Nephron (organoid): ENCODE measurements around the gene PGM2L1.

Source experiments
- H3K27ac Mint-ChIP-seq, 3 experiments: 2 replicates each; pipeline ENCODE4 v1.8.0; 2020; ENCODE audit warnings: mixed read lengths in 3 of 3, mild to moderate bottlenecking in 2 of 3, moderate library complexity in 1 of 3
- H3K27me3 Mint-ChIP-seq: 2 replicates; pipeline ENCODE4 v1.8.0; 2021; ENCODE audit warnings: low read depth, mild to moderate bottlenecking, moderate library complexity, mixed read lengths
- H3K36me3 Mint-ChIP-seq: 2 replicates; pipeline ENCODE4 v1.8.0; 2020; ENCODE audit warnings: low read depth, mixed read lengths
- H3K4me1 Mint-ChIP-seq: 2 replicates; pipeline ENCODE4 v1.8.0; 2020; ENCODE audit warnings: mixed read lengths
- H3K4me3 Mint-ChIP-seq, 3 experiments: 2 replicates each; pipeline ENCODE4 v1.8.0; 2020; ENCODE audit warnings: mild to moderate bottlenecking in 3 of 3, mixed read lengths in 3 of 3, moderate library complexity in 2 of 3
- H3K9me3 Mint-ChIP-seq: 2 replicates; pipeline ENCODE4 v1.8.0; 2020; ENCODE audit warnings: mixed read lengths
- CTCF ChIP-seq, 3 experiments: fragments of 200-600 bp; sonication (generic); IDR thresholded peaks; one replicate each; pipeline ENCODE4 v1.5.0; 2021; ENCODE audit warnings: antibody characterized with exemption in 3 of 3; ENCODE audit not compliant: unreplicated experiment in 3 of 3

PGM2L1 gene

GRCh38 chr11:74442636-74443035 lies 44.4 kb upstream of the PGM2L1 start:
- no peaks in the 10 kb centered on the region for H3K36me3 Mint-ChIP-seq
- TF ChIP-seq CTCF (IDR thresholded peaks at IDR 0.05; ENCODE audit: unreplicated experiment in 3 of 3), result no peak
- no peaks in the 10 kb centered on the region for H3K9me3 Mint-ChIP-seq
- H3K27ac Mint-ChIP-seq, result peak overlapping the region in 1 of 3 experiments; percentile 42
- no peak overlapping the region for H3K4me3 Mint-ChIP-seq
- no peaks in the 10 kb centered on the region for H3K27me3 Mint-ChIP-seq
- H3K4me1 Mint-ChIP-seq, result peaks cover 38% of the 10 kb centered on the region

DNA sequence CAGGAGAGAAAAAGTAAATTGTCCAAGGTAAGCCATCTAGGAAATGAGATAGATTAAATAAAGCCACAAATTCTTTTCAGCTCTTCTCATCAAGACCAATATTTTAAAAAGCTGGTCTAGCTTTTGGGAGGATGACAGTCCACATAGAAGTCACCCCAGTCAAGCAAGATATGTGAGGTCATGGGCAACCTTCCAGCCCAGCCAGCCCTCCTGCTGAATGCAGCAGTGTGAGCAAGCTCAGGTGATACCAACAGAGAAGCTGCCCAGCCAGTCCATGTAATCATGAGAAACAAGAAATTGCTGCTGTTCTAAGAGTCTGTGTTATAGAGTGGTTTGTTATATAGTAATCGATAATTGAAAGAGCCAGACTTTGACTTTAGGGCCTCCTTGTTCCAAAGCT lies 40.4 kb upstream of the PGM2L1 start:
- Mint-ChIP-seq H3K4me1 (peaks cover 16% of the 10 kb centered on the region), H3K36me3 (no peaks in the 10 kb centered on the region), H3K27me3 (no peaks in the 10 kb centered on the region), H3K27ac (no peak overlapping the region), H3K4me3 (no peak overlapping the region), H3K9me3 (no peaks in the 10 kb centered on the region)
- TF ChIP-seq CTCF (IDR thresholded peaks at IDR 0.05; ENCODE audit: unreplicated experiment in 3 of 3), result no peak

GRCh38 chr11:74437441-74438042 lies 39.3 kb upstream of the PGM2L1 start:
- no peak for TF ChIP-seq CTCF (IDR thresholded peaks at IDR 0.05; ENCODE audit: unreplicated experiment in 3 of 3)
- Mint-ChIP-seq H3K36me3 (no peaks in the 10 kb centered on the region), H3K9me3 (no peaks in the 10 kb centered on the region), H3K4me1 (peaks cover 4% of the 10 kb centered on the region), H3K27me3 (no peaks in the 10 kb centered on the region), H3K4me3 (no peak overlapping the region), H3K27ac (no peak overlapping the region)

DNA sequence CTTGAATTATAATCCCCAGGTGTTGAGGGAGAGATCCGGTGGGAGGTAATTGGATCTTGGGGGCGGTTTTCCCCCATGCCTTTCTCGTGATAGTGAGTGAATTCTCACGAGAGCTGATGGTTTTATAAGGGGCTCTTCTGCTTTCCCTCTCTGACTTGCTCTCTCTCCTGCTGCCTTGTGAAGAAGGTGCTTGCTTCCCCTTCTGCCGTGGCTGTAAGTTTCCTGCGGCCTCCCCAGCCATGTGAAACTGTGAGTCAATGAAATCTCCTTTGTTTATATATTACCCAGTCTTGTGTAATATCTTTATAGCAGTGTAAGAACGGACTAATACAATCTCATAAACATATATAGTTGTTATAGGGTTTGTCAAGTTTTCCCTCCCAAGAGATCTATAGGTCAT lies 36.3 kb upstream of the PGM2L1 start:
- Mint-ChIP-seq H3K36me3 (no peaks in the 10 kb centered on the region), H3K4me3 (no peak overlapping the region), H3K4me1 (no peaks in the 10 kb centered on the region), H3K9me3 (no peaks in the 10 kb centered on the region), H3K27me3 (no peaks in the 10 kb centered on the region), H3K27ac (no peak overlapping the region)
- TF ChIP-seq CTCF (IDR thresholded peaks at IDR 0.05; ENCODE audit: unreplicated experiment in 3 of 3), result no peak

- H3K4me3 Mint-ChIP-seq, result no peak overlapping the region
- H3K4me1 Mint-ChIP-seq, result no peaks in the 10 kb centered on the region
- TF ChIP-seq CTCF (IDR thresholded peaks at IDR 0.05; ENCODE audit: unreplicated experiment in 3 of 3), result no peak
- H3K27me3 Mint-ChIP-seq, result peaks cover 5% of the 10 kb centered on the region
- no peaks in the 10 kb centered on the region for H3K36me3 Mint-ChIP-seq
- no peak overlapping the region for H3K27ac Mint-ChIP-seq
- H3K9me3 Mint-ChIP-seq, result peaks cover 15% of the 10 kb centered on the region
These were observed 31.0 kb upstream of the PGM2L1 start for GRCh38 chr11:74429205-74429604.

- Mint-ChIP-seq H3K36me3 (no peaks in the 10 kb centered on the region), H3K9me3 (peaks cover 22% of the 10 kb centered on the region), H3K27me3 (peaks cover 5% of the 10 kb centered on the region), H3K4me1 (no peaks in the 10 kb centered on the region), H3K27ac (no peak overlapping the region), H3K4me3 (no peak overlapping the region)
- no peak for TF ChIP-seq CTCF (IDR thresholded peaks at IDR 0.05; ENCODE audit: unreplicated experiment in 3 of 3)
These were observed 29.2 kb upstream of the PGM2L1 start for GRCh38 chr11:74427384-74427886.
